ENCODE measurements around the gene CRACR2B.

The CRACR2B gene

GRCh38 chr11:790721-791564 is 36.8 kb upstream of the CRACR2B start:
- H4K5ac ChIP-seq (ENCODE audit: low read length): no peak overlapping the region
- no peak overlapping the region for H3K9ac ChIP-seq (ENCODE audit: low read length)
- H3K36me3 ChIP-seq (ENCODE audit: control insufficient read depth, insufficient read depth, low read length): no peaks in the 10 kb centered on the region
- H3K18ac ChIP-seq (ENCODE audit: low read length): no peak overlapping the region
- H3K27me3 ChIP-seq (ENCODE audit: insufficient read depth, low read length, poor library complexity): no peaks in the 10 kb centered on the region
- no peaks in the 10 kb centered on the region for H3K79me2 ChIP-seq (ENCODE audit: control insufficient read depth, insufficient read depth, low read length)
- peak; percentile 59 for DNase-seq
- no peak overlapping the region for H2BK15ac ChIP-seq (replicated peaks; ENCODE audit: low read depth)
- no peak overlapping the region for H3K56ac ChIP-seq (ENCODE audit: low read length)
- no peak overlapping the region for H4K8ac ChIP-seq (ENCODE audit: low read depth, low read length)
- no peak overlapping the region for H3K4ac ChIP-seq (ENCODE audit: low read depth, low read length)
- WGBS (ENCODE audit: extremely low coverage, insufficient coverage, low lambda C conversion rate): no CpG with 5 or more reads among the region's 18 CpGs
- H3K23ac ChIP-seq (ENCODE audit: low read length): no peak overlapping the region
- no peak overlapping the region for H3K4me3 ChIP-seq (ENCODE audit: low read length)
- H2BK5ac ChIP-seq (ENCODE audit: low read length): no peak overlapping the region
- H3K27ac ChIP-seq (ENCODE audit: low read depth, low read length): no peak overlapping the region
- no peak overlapping the region for H2AK5ac ChIP-seq (ENCODE audit: low read length)
- H2BK120ac ChIP-seq (ENCODE audit: low read depth, low read length): no peak overlapping the region
- H3K4me1 ChIP-seq (ENCODE audit: control insufficient read depth, low read depth, low read length): no peaks in the 10 kb centered on the region
- no peaks in the 10 kb centered on the region for H3K79me1 ChIP-seq (ENCODE audit: low read length)
- H3K4me2 ChIP-seq (ENCODE audit: low read length): no peak overlapping the region

GRCh38 chr11:791658-792534 is 35.8 kb upstream of the CRACR2B start:
- Histone ChIP-seq H4K5ac (ENCODE audit: low read length) (no peak overlapping the region), H2BK15ac (replicated peaks; ENCODE audit: low read depth) (no peak overlapping the region), H3K27ac (ENCODE audit: low read depth, low read length) (no peak overlapping the region), H3K36me3 (ENCODE audit: control insufficient read depth, insufficient read depth, low read length) (no peaks in the 10 kb centered on the region), H3K9ac (ENCODE audit: low read length) (no peak overlapping the region), H3K79me1 (ENCODE audit: low read length) (peaks cover 4% of the 10 kb centered on the region), H3K4me1 (ENCODE audit: control insufficient read depth, low read depth, low read length) (no peaks in the 10 kb centered on the region), H3K4ac (ENCODE audit: low read depth, low read length) (no peak overlapping the region), H3K79me2 (ENCODE audit: control insufficient read depth, insufficient read depth, low read length) (peaks cover 3% of the 10 kb centered on the region), H2AK5ac (ENCODE audit: low read length) (no peak overlapping the region), H2BK120ac (ENCODE audit: low read depth, low read length) (no peak overlapping the region), H3K4me2 (ENCODE audit: low read length) (no peak overlapping the region), H3K56ac (ENCODE audit: low read length) (no peak overlapping the region), H2BK5ac (ENCODE audit: low read length) (no peak overlapping the region), H3K18ac (ENCODE audit: low read length) (no peak overlapping the region), H4K8ac (ENCODE audit: low read depth, low read length) (no peak overlapping the region), H3K4me3 (ENCODE audit: low read length) (no peak overlapping the region), H3K27me3 (ENCODE audit: insufficient read depth, low read length, poor library complexity) (no peaks in the 10 kb centered on the region), H3K23ac (ENCODE audit: low read length) (no peak overlapping the region)
- DNase-seq: no peak
- WGBS (ENCODE audit: extremely low coverage, insufficient coverage, low lambda C conversion rate): no CpG with 5 or more reads among the region's 49 CpGs

- H3K27me3 ChIP-seq (ENCODE audit: insufficient read depth, low read length, poor library complexity): no peaks in the 10 kb centered on the region
- no peak overlapping the region for H2AK5ac ChIP-seq (ENCODE audit: low read length)
- no peak overlapping the region for H2BK5ac ChIP-seq (ENCODE audit: low read length)
- H3K79me2 ChIP-seq (ENCODE audit: control insufficient read depth, insufficient read depth, low read length): peaks cover 3% of the 10 kb centered on the region
- no peak overlapping the region for H4K8ac ChIP-seq (ENCODE audit: low read depth, low read length)
- H2BK15ac ChIP-seq (replicated peaks; ENCODE audit: low read depth): no peak overlapping the region
- H3K36me3 ChIP-seq (ENCODE audit: control insufficient read depth, insufficient read depth, low read length): no peaks in the 10 kb centered on the region
- no peak for DNase-seq
- H3K4me3 ChIP-seq (ENCODE audit: low read length): no peak overlapping the region
- H3K4ac ChIP-seq (ENCODE audit: low read depth, low read length): no peak overlapping the region
- H3K23ac ChIP-seq (ENCODE audit: low read length): no peak overlapping the region
- no peak overlapping the region for H3K27ac ChIP-seq (ENCODE audit: low read depth, low read length)
- H3K79me1 ChIP-seq (ENCODE audit: low read length): peaks cover 4% of the 10 kb centered on the region
- H3K56ac ChIP-seq (ENCODE audit: low read length): no peak overlapping the region
- H3K4me2 ChIP-seq (ENCODE audit: low read length): no peak overlapping the region
- H4K5ac ChIP-seq (ENCODE audit: low read length): no peak overlapping the region
- H3K4me1 ChIP-seq (ENCODE audit: control insufficient read depth, low read depth, low read length): no peaks in the 10 kb centered on the region
- WGBS (ENCODE audit: extremely low coverage, insufficient coverage, low lambda C conversion rate): no CpG with 5 or more reads among the region's 15 CpGs
- no peak overlapping the region for H3K18ac ChIP-seq (ENCODE audit: low read length)
- H3K9ac ChIP-seq (ENCODE audit: low read length): no peak overlapping the region
- no peak overlapping the region for H2BK120ac ChIP-seq (ENCODE audit: low read depth, low read length)
Observed at GRCh38 chr11:792535-792821, 35.2 kb upstream of the CRACR2B start.

- Histone ChIP-seq H3K4me3 (ENCODE audit: low read length) (no peak overlapping the region), H4K8ac (ENCODE audit: low read depth, low read length) (no peak overlapping the region), H2BK5ac (ENCODE audit: low read length) (no peak overlapping the region), H3K79me2 (ENCODE audit: control insufficient read depth, insufficient read depth, low read length) (peaks cover 3% of the 10 kb centered on the region), H3K9ac (ENCODE audit: low read length) (no peak overlapping the region), H2AK5ac (ENCODE audit: low read length) (no peak overlapping the region), H3K27ac (ENCODE audit: low read depth, low read length) (no peak overlapping the region), H2BK15ac (replicated peaks; ENCODE audit: low read depth) (no peak overlapping the region), H3K4me2 (ENCODE audit: low read length) (no peak overlapping the region), H3K27me3 (ENCODE audit: insufficient read depth, low read length, poor library complexity) (no peaks in the 10 kb centered on the region), H3K18ac (ENCODE audit: low read length) (no peak overlapping the region), H2BK120ac (ENCODE audit: low read depth, low read length) (no peak overlapping the region), H3K4ac (ENCODE audit: low read depth, low read length) (no peak overlapping the region), H3K36me3 (ENCODE audit: control insufficient read depth, insufficient read depth, low read length) (no peaks in the 10 kb centered on the region), H4K5ac (ENCODE audit: low read length) (no peak overlapping the region), H3K4me1 (ENCODE audit: control insufficient read depth, low read depth, low read length) (no peaks in the 10 kb centered on the region), H3K79me1 (ENCODE audit: low read length) (peaks cover 4% of the 10 kb centered on the region), H3K23ac (ENCODE audit: low read length) (no peak overlapping the region), H3K56ac (ENCODE audit: low read length) (no peak overlapping the region)
- no CpG with 5 or more reads among the region's 13 CpGs for WGBS (ENCODE audit: extremely low coverage, insufficient coverage, low lambda C conversion rate)
- no peak for DNase-seq
Observed at GRCh38 chr11:792873-793272, 34.8 kb upstream of the CRACR2B start.

- no peak overlapping the region for H2AK5ac ChIP-seq (ENCODE audit: low read length)
- WGBS (ENCODE audit: extremely low coverage, insufficient coverage, low lambda C conversion rate): no CpG with 5 or more reads among the region's 7 CpGs
- H4K8ac ChIP-seq (ENCODE audit: low read depth, low read length): no peak overlapping the region
- no peak overlapping the region for H3K23ac ChIP-seq (ENCODE audit: low read length)
- no peak overlapping the region for H3K18ac ChIP-seq (ENCODE audit: low read length)
- H3K79me2 ChIP-seq (ENCODE audit: control insufficient read depth, insufficient read depth, low read length): peaks cover 3% of the 10 kb centered on the region
- H2BK120ac ChIP-seq (ENCODE audit: low read depth, low read length): no peak overlapping the region
- no peak overlapping the region for H4K5ac ChIP-seq (ENCODE audit: low read length)
- no peak overlapping the region for H3K9ac ChIP-seq (ENCODE audit: low read length)
- no peak overlapping the region for H3K4ac ChIP-seq (ENCODE audit: low read depth, low read length)
- H3K4me1 ChIP-seq (ENCODE audit: control insufficient read depth, low read depth, low read length): no peaks in the 10 kb centered on the region
- H2BK15ac ChIP-seq (replicated peaks; ENCODE audit: low read depth): no peak overlapping the region
- no peak overlapping the region for H2BK5ac ChIP-seq (ENCODE audit: low read length)
- peaks cover 4% of the 10 kb centered on the region for H3K79me1 ChIP-seq (ENCODE audit: low read length)
- no peak for DNase-seq
- H3K27ac ChIP-seq (ENCODE audit: low read depth, low read length): no peak overlapping the region
- H3K36me3 ChIP-seq (ENCODE audit: control insufficient read depth, insufficient read depth, low read length): no peaks in the 10 kb centered on the region
- no peak overlapping the region for H3K56ac ChIP-seq (ENCODE audit: low read length)
- H3K4me3 ChIP-seq (ENCODE audit: low read length): no peak overlapping the region
- H3K27me3 ChIP-seq (ENCODE audit: insufficient read depth, low read length, poor library complexity): no peaks in the 10 kb centered on the region
- H3K4me2 ChIP-seq (ENCODE audit: low read length): no peak overlapping the region
Observed at GRCh38 chr11:793556-793955, 34.2 kb upstream of the CRACR2B start.

Data from mesendoderm (in vitro differentiated cells).